WTC11 (cell line): ENCODE results near the gene ZBTB7C.

ENCODE experiments used
- ATF6 ChIP-seq: sonication (generic); formaldehyde crosslinking; IDR thresholded peaks from 2 replicates; pipeline ENCODE4 v1.8.1; 2023; ENCODE audit warnings: mild to moderate bottlenecking, missing genetic modification reagents
- E2F1 ChIP-seq: sonication (generic); formaldehyde crosslinking; IDR thresholded peaks from 2 replicates; pipeline ENCODE4 v1.8.0; 2022; ENCODE audit warnings: mild to moderate bottlenecking, missing genetic modification reagents
- ELF4 ChIP-seq: sonication (generic); formaldehyde crosslinking; IDR thresholded peaks from 2 replicates; pipeline ENCODE4 v1.8.1; 2022; ENCODE audit warnings: low read depth, mild to moderate bottlenecking, moderate library complexity, missing genetic modification reagents
- ETV6 ChIP-seq: sonication (generic); formaldehyde crosslinking; IDR thresholded peaks from 2 replicates; pipeline ENCODE4 v1.8.1; 2022; ENCODE audit warnings: mild to moderate bottlenecking, missing genetic modification reagents
- FOXJ3 ChIP-seq: sonication (generic); formaldehyde crosslinking; IDR thresholded peaks from 2 replicates; pipeline ENCODE4 v1.9.0; 2021; ENCODE audit warnings: missing genetic modification reagents, mild to moderate bottlenecking, borderline replicate concordance
- FOXK1 ChIP-seq: sonication (generic); formaldehyde crosslinking; IDR thresholded peaks from 2 replicates; pipeline ENCODE4 v1.8.0; 2022; ENCODE audit warnings: mild to moderate bottlenecking, moderate library complexity, missing genetic modification reagents
- IRF2 ChIP-seq: sonication (generic); formaldehyde crosslinking; IDR thresholded peaks from 2 replicates; pipeline ENCODE4 v1.8.0; 2022; ENCODE audit warnings: low read depth, missing genetic modification reagents, borderline replicate concordance
- PRDM15 ChIP-seq: sonication (generic); formaldehyde crosslinking; IDR thresholded peaks from 2 replicates; pipeline ENCODE4 v1.8.0; 2022; ENCODE audit warnings: missing genetic modification reagents
- SP1 ChIP-seq: sonication (generic); formaldehyde crosslinking; conservative IDR thresholded peaks from 2 replicates; pipeline ENCODE4 v1.8.1; 2022; ENCODE audit warnings: missing genetic modification reagents
- ZNF396 ChIP-seq: fragments of 250-450 bp; sonication (Bioruptor Pico); IDR thresholded peaks from 2 replicates; pipeline ENCODE4 v1.8.0; 2021; ENCODE audit warnings: mild to moderate bottlenecking, moderate library complexity, borderline replicate concordance
- TF ChIP-seq, protein P1 (sequence below): fragments of 200-600 bp; IDR thresholded peaks from 2 replicates; pipeline ENCODE4 v1.8.0; 2022; ENCODE audit warnings: antibody characterized with exemption
- TF ChIP-seq, protein P2 (sequence below): sonication (generic); formaldehyde crosslinking; conservative IDR thresholded peaks from 2 replicates; pipeline ENCODE4 v1.8.1; 2022; ENCODE audit warnings: mild to moderate bottlenecking, missing genetic modification reagents

GRCh38 chr18:48392268-48392667 is 16.9 kb downstream of the ZBTB7C start:
- no peak for TF ChIP-seq FOXK1 (CRISPR knock-in tag)
- TF ChIP-seq, protein P1, sequence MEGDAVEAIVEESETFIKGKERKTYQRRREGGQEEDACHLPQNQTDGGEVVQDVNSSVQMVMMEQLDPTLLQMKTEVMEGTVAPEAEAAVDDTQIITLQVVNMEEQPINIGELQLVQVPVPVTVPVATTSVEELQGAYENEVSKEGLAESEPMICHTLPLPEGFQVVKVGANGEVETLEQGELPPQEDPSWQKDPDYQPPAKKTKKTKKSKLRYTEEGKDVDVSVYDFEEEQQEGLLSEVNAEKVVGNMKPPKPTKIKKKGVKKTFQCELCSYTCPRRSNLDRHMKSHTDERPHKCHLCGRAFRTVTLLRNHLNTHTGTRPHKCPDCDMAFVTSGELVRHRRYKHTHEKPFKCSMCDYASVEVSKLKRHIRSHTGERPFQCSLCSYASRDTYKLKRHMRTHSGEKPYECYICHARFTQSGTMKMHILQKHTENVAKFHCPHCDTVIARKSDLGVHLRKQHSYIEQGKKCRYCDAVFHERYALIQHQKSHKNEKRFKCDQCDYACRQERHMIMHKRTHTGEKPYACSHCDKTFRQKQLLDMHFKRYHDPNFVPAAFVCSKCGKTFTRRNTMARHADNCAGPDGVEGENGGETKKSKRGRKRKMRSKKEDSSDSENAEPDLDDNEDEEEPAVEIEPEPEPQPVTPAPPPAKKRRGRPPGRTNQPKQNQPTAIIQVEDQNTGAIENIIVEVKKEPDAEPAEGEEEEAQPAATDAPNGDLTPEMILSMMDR: no peak
- no peak for TF ChIP-seq ELF4
- TF ChIP-seq IRF2: no peak
- TF ChIP-seq ATF6: no peak
- TF ChIP-seq SP1: no peak
- TF ChIP-seq, protein P2, sequence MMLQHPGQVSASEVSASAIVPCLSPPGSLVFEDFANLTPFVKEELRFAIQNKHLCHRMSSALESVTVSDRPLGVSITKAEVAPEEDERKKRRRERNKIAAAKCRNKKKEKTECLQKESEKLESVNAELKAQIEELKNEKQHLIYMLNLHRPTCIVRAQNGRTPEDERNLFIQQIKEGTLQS (CRISPR knock-in tag): no peak
- TF ChIP-seq FOXJ3 (CRISPR knock-in tag): no peak
- no peak for TF ChIP-seq ZNF396
- TF ChIP-seq E2F1: no peak
- TF ChIP-seq ETV6 (CRISPR knock-in tag): no peak
- no peak for TF ChIP-seq PRDM15
